ENCODE measurements around the gene GPRASP1.

The GPRASP1 gene

GRCh38 chrX:102697494-102697893 lies 46.2 kb downstream of the GPRASP1 start:
- no peak for DNase-seq
